OCI-LY1 (cell line): ENCODE measurements around the gene POP7.

ENCODE experiments used
- EZH2 ChIP-seq: fragments of 200-600 bp; sonication (generic), shearing (Covaris generic); IDR thresholded peaks from 2 replicates; pipeline ENCODE4 v1.8.0; 2017; ENCODE audit warnings: borderline replicate concordance, mixed run types, mild to moderate bottlenecking, antibody characterized with exemption, low read length, moderate library complexity, mixed read lengths
- TF ChIP-seq, protein P1 (sequence below): fragments of 200-600 bp; sonication (generic), shearing (Covaris generic); IDR thresholded peaks from 2 replicates; pipeline ENCODE4 v1.5.1; 2017; ENCODE audit warnings: mild to moderate bottlenecking, antibody characterized with exemption, low read length, moderate library complexity, mixed read lengths

DNA sequence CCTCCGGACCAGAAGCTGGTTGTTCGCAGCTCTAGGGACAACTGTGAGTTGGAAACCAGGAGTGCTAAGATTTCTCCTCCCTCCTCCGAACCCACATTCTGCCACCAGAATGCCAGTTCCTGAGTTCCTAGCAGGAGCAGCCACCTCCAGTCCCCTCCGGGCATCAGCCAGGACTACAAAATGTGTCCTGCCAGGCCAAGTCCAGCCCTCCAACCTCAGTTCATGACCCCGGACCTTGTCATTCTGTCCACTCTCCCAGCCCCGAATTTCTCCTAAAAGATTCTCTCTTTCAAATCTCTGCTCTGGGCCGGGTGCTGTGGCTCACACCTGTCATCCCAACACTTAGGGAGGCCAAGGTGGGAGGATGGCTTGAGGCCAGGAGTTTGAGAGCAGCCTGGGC is 29.8 kb downstream of the POP7 start:
- TF ChIP-seq, protein P1, sequence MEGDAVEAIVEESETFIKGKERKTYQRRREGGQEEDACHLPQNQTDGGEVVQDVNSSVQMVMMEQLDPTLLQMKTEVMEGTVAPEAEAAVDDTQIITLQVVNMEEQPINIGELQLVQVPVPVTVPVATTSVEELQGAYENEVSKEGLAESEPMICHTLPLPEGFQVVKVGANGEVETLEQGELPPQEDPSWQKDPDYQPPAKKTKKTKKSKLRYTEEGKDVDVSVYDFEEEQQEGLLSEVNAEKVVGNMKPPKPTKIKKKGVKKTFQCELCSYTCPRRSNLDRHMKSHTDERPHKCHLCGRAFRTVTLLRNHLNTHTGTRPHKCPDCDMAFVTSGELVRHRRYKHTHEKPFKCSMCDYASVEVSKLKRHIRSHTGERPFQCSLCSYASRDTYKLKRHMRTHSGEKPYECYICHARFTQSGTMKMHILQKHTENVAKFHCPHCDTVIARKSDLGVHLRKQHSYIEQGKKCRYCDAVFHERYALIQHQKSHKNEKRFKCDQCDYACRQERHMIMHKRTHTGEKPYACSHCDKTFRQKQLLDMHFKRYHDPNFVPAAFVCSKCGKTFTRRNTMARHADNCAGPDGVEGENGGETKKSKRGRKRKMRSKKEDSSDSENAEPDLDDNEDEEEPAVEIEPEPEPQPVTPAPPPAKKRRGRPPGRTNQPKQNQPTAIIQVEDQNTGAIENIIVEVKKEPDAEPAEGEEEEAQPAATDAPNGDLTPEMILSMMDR = no peak
- TF ChIP-seq EZH2 = no peak
